ENCODE measurements around the gene NPM1.

DNA sequence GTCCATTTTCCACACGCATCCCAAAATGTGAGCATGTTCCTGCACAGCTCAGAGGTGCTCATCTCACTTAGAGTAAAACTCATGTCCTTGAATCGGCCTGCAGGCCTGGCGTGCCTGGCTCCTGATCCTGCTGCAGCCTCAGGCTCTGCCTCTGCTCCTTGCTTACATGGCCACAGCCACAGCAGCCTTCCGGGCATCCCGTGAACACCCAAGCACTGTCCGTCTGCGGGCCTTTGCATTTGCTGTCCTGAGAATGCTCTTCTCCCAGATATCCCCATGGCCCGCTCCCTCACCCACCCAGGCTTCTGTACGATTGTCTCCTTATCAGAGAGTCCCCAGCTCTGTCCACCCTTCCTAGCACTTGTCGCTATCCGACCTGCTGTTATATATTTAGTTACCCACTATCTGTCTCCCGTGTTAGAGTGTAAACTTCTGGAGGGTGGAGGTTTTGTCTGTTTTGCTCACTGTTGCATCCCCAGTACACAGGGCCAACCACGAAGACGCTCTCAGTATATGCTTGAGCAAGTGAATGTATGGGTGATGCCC is 53.7 kb downstream of the NPM1 start:
- TF ChIP-seq EGR1 (IDR thresholded peaks at IDR 0.05), result no peak
- TF ChIP-seq, protein P1, sequence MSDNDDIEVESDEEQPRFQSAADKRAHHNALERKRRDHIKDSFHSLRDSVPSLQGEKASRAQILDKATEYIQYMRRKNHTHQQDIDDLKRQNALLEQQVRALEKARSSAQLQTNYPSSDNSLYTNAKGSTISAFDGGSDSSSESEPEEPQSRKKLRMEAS (IDR thresholded peaks at IDR 0.05), result no peak
- TF ChIP-seq, protein P2, sequence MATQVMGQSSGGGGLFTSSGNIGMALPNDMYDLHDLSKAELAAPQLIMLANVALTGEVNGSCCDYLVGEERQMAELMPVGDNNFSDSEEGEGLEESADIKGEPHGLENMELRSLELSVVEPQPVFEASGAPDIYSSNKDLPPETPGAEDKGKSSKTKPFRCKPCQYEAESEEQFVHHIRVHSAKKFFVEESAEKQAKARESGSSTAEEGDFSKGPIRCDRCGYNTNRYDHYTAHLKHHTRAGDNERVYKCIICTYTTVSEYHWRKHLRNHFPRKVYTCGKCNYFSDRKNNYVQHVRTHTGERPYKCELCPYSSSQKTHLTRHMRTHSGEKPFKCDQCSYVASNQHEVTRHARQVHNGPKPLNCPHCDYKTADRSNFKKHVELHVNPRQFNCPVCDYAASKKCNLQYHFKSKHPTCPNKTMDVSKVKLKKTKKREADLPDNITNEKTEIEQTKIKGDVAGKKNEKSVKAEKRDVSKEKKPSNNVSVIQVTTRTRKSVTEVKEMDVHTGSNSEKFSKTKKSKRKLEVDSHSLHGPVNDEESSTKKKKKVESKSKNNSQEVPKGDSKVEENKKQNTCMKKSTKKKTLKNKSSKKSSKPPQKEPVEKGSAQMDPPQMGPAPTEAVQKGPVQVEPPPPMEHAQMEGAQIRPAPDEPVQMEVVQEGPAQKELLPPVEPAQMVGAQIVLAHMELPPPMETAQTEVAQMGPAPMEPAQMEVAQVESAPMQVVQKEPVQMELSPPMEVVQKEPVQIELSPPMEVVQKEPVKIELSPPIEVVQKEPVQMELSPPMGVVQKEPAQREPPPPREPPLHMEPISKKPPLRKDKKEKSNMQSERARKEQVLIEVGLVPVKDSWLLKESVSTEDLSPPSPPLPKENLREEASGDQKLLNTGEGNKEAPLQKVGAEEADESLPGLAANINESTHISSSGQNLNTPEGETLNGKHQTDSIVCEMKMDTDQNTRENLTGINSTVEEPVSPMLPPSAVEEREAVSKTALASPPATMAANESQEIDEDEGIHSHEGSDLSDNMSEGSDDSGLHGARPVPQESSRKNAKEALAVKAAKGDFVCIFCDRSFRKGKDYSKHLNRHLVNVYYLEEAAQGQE (IDR thresholded peaks at IDR 0.05; ENCODE audit: low read depth), result no peak
- TF ChIP-seq ZBTB7A (IDR thresholded peaks at IDR 0.05; ENCODE audit: low read depth), result no peak
- no peak for TF ChIP-seq FOXM1 (IDR thresholded peaks at IDR 0.05; ENCODE audit: borderline replicate concordance, low read depth)
- no peak for TF ChIP-seq TCF12 (IDR thresholded peaks at IDR 0.05; ENCODE audit: low read depth)
- TF ChIP-seq RAD21 (IDR thresholded peaks at IDR 0.05; ENCODE audit: low read depth), result no peak
